ENCODE measurements around the gene POLRMT.

GRCh38 chr19:570937-571565, 62.3 kb downstream of the POLRMT start:
- TF ChIP-seq CTCF (IDR thresholded peaks at IDR 0.05) (no peak), POLR2A (IDR thresholded peaks at IDR 0.05) (no peak)

Measured in right lobe of liver (tissue), 4 donors.